Loucy (cell line): ENCODE results near the gene CYTH4.

Source experiments
- EZH2phosphoT487 ChIP-seq: fragments of 200-600 bp; IDR thresholded peaks from 2 replicates; pipeline ENCODE4 v1.6.1; 2018; ENCODE audit warnings: antibody characterized with exemption, mild to moderate bottlenecking, moderate library complexity, borderline replicate concordance
- TF ChIP-seq, protein P1 (sequence below): fragments of 200-600 bp; sonication (generic); conservative IDR thresholded peaks from 2 replicates; pipeline ENCODE4 v1.5.1; 2014; ENCODE audit warnings: mild to moderate bottlenecking, antibody characterized with exemption, low read length

DNA sequence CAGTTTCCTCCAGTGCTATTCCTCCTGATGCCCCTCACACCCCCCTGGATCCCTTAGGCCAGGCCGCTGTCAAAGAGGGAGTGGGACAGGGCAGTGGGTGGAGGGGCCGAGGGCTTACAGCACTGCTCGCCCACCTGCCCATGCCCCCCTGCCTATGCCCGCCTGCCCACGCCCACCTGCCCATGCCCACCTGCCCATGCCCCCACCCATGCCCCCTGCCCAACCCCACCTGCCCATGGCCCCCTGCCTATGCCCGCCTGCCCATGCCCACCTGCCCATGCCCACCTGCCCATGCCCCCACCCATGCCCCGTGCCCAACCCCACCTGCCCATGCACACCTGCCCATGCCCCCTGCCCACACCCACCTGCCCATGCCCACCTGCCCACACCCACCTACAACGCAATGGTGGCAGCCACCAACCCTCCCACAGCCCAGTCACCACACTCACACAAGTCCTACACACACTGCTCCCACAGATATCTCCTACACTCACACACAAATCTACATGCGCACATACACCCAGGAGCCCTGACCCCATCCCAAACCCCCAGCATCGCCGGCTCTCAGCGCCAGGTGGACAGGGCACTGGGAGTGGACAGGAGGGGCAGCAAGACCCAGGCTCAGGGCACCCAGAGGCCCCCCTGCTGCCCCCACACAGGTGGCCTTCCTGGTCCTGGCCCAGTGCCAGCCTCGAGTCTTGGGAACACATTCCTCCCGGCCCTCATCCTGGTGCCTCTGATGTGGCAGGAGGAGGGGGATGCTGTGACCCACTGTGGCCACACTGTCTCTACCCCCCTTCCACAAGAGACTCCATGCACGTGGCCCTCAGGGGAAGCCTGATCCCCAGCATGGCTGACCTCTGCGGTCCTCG, 61.8 kb downstream of the CYTH4 start:
- TF ChIP-seq, protein P1, sequence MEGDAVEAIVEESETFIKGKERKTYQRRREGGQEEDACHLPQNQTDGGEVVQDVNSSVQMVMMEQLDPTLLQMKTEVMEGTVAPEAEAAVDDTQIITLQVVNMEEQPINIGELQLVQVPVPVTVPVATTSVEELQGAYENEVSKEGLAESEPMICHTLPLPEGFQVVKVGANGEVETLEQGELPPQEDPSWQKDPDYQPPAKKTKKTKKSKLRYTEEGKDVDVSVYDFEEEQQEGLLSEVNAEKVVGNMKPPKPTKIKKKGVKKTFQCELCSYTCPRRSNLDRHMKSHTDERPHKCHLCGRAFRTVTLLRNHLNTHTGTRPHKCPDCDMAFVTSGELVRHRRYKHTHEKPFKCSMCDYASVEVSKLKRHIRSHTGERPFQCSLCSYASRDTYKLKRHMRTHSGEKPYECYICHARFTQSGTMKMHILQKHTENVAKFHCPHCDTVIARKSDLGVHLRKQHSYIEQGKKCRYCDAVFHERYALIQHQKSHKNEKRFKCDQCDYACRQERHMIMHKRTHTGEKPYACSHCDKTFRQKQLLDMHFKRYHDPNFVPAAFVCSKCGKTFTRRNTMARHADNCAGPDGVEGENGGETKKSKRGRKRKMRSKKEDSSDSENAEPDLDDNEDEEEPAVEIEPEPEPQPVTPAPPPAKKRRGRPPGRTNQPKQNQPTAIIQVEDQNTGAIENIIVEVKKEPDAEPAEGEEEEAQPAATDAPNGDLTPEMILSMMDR = no peak
- no peak for TF ChIP-seq EZH2phosphoT487
